Measurements from ENCODE around the gene AEBP2. TPM values are rescaled to one million over a fixed set of nuclear protein-coding genes. Genes with fewer than 3 reads are reported as not detected.
A peak's percentile ranks its signal among the peaks of the same experiment; 100 is the strongest.

AEBP2 gene
- total and polyA plus RNA-seq, 2 of the 13 experiments (the other 11 are each of a cell fraction or from before 2014, with no cell fraction given) = 9.2 to 17.9 TPM

DNA sequence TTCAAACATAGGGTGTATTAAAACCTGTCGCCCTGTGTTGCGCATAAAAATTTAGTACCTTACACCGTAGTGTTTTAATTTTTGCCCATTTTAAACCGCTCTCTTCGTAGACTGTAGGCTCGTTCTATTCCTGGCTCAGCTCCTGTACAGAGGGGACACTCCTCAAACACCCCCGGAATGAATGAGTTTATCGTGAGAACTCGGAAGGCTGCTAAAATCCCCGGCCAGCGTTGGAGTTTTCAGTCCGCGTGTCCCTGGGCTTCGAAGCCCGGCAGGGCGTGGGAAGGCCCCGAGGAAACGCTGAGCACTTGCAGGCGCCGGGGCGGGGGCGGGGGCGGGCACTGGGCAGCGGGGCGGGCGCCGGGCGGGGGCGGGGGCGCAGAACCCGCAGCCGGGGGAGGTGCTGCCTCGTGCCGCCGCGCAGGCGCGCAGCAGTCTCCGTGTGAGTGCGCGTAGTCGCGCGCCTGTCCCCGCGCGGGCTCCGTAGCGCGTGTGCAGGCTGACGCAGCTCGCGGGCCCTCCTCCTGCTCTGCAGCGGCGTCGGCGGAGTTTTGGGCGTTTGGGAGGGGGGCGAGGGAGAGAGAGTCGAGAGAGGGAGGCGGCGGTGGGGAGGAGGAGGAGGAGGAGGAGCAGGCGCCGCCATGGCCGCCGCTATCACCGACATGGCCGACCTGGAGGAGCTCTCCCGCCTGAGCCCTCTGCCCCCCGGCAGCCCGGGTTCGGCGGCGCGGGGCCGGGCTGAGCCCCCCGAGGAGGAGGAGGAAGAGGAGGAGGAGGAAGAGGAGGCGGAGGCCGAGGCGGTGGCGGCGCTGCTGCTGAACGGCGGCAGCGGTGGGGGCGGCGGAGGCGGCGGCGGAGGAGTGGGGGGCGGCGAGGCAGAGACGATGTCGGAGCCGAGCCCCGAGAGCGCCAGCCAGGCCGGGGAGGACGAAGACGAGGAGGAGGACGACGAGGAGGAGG lies at the start of gene AEBP2 (continued):
- TF ChIP-seq, protein P1, sequence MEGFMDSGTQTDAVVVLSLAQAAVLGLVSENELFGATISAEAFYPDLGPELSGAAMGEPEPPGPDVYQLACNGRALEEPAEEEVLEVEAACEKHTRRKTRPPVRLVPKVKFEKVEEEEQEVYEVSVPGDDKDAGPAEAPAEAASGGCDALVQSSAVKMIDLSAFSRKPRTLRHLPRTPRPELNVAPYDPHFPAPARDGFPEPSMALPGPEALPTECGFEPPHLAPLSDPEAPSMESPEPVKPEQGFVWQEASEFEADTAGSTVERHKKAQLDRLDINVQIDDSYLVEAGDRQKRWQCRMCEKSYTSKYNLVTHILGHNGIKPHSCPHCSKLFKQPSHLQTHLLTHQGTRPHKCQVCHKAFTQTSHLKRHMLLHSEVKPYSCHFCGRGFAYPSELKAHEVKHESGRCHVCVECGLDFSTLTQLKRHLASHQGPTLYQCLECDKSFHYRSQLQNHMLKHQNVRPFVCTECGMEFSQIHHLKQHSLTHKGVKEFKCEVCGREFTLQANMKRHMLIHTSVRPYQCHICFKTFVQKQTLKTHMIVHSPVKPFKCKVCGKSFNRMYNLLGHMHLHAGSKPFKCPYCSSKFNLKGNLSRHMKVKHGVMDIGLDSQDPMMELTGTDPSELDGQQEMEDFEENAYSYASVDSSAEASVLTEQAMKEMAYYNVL (CRISPR knock-in tag; IDR thresholded peaks at IDR 0.05; ENCODE audit: borderline replicate concordance) = no peak
- TF ChIP-seq HDAC1 (CRISPR knock-in tag; IDR thresholded peaks at IDR 0.05) (peak; percentile 84), RARG (CRISPR knock-in tag; IDR thresholded peaks at IDR 0.05; ENCODE audit: low read depth) (no peak), CENPX (CRISPR knock-in tag; IDR thresholded peaks at IDR 0.05) (no peak), ZNF749 (CRISPR knock-in tag; IDR thresholded peaks at IDR 0.05; ENCODE audit: borderline replicate concordance) (0 out of 2 replicates have a peak, but pooled peaks have one; percentile 62), REL (CRISPR knock-in tag; conservative IDR thresholded peaks at IDR 0.05) (no peak), PPARG (CRISPR knock-in tag; conservative IDR thresholded peaks at IDR 0.05) (no peak), MLLT10 (CRISPR knock-in tag; IDR thresholded peaks at IDR 0.05) (no peak), MAFG (CRISPR knock-in tag; IDR thresholded peaks at IDR 0.05) (0 out of 2 replicates have a peak, but pooled peaks have one; percentile 10), ZNF205 (CRISPR knock-in tag; IDR thresholded peaks at IDR 0.05) (peak; percentile 29; the same call in 1 of the 2 replicates), SRSF4 (IDR thresholded peaks at IDR 0.05; ENCODE audit: low read depth, low read length, poor library complexity, severe bottlenecking) (no peak), TCF7L2 (IDR thresholded peaks at IDR 0.05; ENCODE audit: low read depth, low read length) (no peak), ZNF350 (CRISPR knock-in tag; IDR thresholded peaks at IDR 0.05; ENCODE audit: borderline replicate concordance, low read depth) (peak; percentile 57; the same call in 1 of the 2 replicates)
- TF ChIP-seq, protein P2, sequence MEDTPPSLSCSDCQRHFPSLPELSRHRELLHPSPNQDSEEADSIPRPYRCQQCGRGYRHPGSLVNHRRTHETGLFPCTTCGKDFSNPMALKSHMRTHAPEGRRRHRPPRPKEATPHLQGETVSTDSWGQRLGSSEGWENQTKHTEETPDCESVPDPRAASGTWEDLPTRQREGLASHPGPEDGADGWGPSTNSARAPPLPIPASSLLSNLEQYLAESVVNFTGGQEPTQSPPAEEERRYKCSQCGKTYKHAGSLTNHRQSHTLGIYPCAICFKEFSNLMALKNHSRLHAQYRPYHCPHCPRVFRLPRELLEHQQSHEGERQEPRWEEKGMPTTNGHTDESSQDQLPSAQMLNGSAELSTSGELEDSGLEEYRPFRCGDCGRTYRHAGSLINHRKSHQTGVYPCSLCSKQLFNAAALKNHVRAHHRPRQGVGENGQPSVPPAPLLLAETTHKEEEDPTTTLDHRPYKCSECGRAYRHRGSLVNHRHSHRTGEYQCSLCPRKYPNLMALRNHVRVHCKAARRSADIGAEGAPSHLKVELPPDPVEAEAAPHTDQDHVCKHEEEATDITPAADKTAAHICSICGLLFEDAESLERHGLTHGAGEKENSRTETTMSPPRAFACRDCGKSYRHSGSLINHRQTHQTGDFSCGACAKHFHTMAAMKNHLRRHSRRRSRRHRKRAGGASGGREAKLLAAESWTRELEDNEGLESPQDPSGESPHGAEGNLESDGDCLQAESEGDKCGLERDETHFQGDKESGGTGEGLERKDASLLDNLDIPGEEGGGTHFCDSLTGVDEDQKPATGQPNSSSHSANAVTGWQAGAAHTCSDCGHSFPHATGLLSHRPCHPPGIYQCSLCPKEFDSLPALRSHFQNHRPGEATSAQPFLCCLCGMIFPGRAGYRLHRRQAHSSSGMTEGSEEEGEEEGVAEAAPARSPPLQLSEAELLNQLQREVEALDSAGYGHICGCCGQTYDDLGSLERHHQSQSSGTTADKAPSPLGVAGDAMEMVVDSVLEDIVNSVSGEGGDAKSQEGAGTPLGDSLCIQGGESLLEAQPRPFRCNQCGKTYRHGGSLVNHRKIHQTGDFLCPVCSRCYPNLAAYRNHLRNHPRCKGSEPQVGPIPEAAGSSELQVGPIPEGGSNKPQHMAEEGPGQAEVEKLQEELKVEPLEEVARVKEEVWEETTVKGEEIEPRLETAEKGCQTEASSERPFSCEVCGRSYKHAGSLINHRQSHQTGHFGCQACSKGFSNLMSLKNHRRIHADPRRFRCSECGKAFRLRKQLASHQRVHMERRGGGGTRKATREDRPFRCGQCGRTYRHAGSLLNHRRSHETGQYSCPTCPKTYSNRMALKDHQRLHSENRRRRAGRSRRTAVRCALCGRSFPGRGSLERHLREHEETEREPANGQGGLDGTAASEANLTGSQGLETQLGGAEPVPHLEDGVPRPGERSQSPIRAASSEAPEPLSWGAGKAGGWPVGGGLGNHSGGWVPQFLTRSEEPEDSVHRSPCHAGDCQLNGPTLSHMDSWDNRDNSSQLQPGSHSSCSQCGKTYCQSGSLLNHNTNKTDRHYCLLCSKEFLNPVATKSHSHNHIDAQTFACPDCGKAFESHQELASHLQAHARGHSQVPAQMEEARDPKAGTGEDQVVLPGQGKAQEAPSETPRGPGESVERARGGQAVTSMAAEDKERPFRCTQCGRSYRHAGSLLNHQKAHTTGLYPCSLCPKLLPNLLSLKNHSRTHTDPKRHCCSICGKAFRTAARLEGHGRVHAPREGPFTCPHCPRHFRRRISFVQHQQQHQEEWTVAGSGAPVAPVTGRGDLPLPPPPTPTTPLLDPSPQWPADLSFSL (CRISPR knock-in tag; IDR thresholded peaks at IDR 0.05) = no peak
- TF ChIP-seq, protein P3, sequence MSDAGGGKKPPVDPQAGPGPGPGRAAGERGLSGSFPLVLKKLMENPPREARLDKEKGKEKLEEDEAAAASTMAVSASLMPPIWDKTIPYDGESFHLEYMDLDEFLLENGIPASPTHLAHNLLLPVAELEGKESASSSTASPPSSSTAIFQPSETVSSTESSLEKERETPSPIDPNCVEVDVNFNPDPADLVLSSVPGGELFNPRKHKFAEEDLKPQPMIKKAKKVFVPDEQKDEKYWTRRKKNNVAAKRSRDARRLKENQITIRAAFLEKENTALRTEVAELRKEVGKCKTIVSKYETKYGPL (CRISPR knock-in tag; IDR thresholded peaks at IDR 0.05) = no peak
- TF ChIP-seq, protein P4, sequence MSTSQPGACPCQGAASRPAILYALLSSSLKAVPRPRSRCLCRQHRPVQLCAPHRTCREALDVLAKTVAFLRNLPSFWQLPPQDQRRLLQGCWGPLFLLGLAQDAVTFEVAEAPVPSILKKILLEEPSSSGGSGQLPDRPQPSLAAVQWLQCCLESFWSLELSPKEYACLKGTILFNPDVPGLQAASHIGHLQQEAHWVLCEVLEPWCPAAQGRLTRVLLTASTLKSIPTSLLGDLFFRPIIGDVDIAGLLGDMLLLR (CRISPR knock-in tag; IDR thresholded peaks at IDR 0.05) = peak; percentile 65; the same call in 1 of the 2 replicates
- TF ChIP-seq, protein P5, sequence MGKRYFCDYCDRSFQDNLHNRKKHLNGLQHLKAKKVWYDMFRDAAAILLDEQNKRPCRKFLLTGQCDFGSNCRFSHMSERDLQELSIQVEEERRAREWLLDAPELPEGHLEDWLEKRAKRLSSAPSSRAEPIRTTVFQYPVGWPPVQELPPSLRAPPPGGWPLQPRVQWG (CRISPR knock-in tag; IDR thresholded peaks at IDR 0.05; ENCODE audit: borderline replicate concordance, low read depth) = no peak
